ENCODE measurements around the gene GAREM1. TPM values are rescaled to one million over a fixed set of nuclear protein-coding genes. Genes with fewer than 3 reads are reported as not detected.
A peak's percentile ranks its signal among the peaks of the same experiment; 100 is the strongest.

GAREM1 gene
- total and polyA plus RNA-seq, 12 donors: 3.5 to 69.5 (median 23.0) TPM

GRCh38 chr18:32386471-32386870, 84.2 kb downstream of the GAREM1 start:
- intact Hi-C loops (cut with DNase I): loop anchor here in 1 of 2 donors (10.0 kb wide), 1 partner anchor 78 kb away; no protein-coding TSS in a partner anchor
- DNase-seq: no peak
- WGBS, 4 donors: 67 to 80% (median 73%) methylated on average over 5 of the region's 5 CpGs

DNA sequence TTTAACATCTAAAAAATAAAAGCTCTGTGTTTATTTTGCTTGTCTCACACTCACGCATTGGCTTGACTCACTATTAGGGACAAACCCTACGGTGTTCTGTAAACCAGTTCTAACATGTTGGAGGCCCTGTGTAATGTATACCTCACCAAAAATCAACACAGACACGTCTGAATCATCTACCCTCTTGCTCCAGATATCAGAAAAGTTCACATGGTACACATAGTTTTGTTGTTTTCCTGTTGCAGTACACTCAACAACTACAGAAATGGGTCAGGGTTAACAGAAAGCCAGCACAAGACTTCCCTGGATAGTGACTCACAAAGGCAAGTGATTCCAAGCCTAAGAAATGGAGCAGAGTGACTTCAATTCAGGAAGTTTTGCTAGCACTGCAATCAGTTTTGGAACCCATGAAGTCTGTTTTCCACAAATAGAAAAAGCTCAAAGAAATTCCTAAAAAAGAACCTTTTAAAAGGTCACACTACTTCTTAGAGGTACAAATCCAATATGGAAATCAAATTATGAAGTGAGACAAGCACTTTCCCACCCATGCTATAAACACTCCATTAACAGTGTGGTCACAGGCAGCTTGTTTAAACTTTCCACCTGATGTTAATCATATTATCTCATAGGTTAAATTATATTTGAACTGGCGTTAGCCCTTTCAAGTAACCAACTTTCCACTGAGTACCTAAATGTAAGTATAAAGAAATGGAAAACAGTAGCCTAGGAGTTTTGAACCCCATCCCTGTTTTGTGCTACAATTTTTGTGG, 87.4 kb downstream of the GAREM1 start:
- Histone ChIP-seq H3K27ac (peak overlapping the region in 4 of 5 donors; percentile 61 to 77 (median 71)), H3K9me3 (replicated peaks in 1 of 3) (no peaks in the 10 kb centered on the region), H3K36me3 (replicated peaks in 1 of 2) (no peaks in the 10 kb centered on the region), H3K4me3 (no peak overlapping the region), H3K27me3 (no peaks in the 10 kb centered on the region), H3K4me1 (replicated peaks in 1 of 2) (peaks cover 28 to 39% of the 10 kb centered on the region in 2 donors)
- intact Hi-C loops (cut with DNase I): loop anchor here in 1 of 2 donors (10.0 kb wide), 1 partner anchor 82 kb away; no protein-coding TSS in a partner anchor
- 36 to 49% (median 45%) methylated on average over 4 of the region's 4 CpGs for WGBS, 4 donors
- DNase-seq: peak; percentile 36 to 70 (median 65)
- TF ChIP-seq POLR2A (IDR thresholded peaks at IDR 0.05): peak in 1 of 2 donors; percentile 33
- TF ChIP-seq, protein P1, sequence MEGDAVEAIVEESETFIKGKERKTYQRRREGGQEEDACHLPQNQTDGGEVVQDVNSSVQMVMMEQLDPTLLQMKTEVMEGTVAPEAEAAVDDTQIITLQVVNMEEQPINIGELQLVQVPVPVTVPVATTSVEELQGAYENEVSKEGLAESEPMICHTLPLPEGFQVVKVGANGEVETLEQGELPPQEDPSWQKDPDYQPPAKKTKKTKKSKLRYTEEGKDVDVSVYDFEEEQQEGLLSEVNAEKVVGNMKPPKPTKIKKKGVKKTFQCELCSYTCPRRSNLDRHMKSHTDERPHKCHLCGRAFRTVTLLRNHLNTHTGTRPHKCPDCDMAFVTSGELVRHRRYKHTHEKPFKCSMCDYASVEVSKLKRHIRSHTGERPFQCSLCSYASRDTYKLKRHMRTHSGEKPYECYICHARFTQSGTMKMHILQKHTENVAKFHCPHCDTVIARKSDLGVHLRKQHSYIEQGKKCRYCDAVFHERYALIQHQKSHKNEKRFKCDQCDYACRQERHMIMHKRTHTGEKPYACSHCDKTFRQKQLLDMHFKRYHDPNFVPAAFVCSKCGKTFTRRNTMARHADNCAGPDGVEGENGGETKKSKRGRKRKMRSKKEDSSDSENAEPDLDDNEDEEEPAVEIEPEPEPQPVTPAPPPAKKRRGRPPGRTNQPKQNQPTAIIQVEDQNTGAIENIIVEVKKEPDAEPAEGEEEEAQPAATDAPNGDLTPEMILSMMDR (IDR thresholded peaks at IDR 0.05): no peak

More at GRCh38 chr18:32386471-32386870, 84.2 kb downstream of the GAREM1 start:
- H3K4me3 ChIP-seq: no peak overlapping the region
- no peaks in the 10 kb centered on the region for H3K9me3 ChIP-seq (replicated peaks in 1 of 3)
- TF ChIP-seq POLR2A (IDR thresholded peaks at IDR 0.05): no peak
- TF ChIP-seq, protein P1 (IDR thresholded peaks at IDR 0.05): no peak
- H3K4me1 ChIP-seq (replicated peaks in 1 of 2): peaks cover 18 to 33% of the 10 kb centered on the region in 2 donors
- H3K27me3 ChIP-seq: no peaks in the 10 kb centered on the region
- H3K36me3 ChIP-seq (replicated peaks in 1 of 2): no peaks in the 10 kb centered on the region
- no peak overlapping the region for H3K27ac ChIP-seq

DNA sequence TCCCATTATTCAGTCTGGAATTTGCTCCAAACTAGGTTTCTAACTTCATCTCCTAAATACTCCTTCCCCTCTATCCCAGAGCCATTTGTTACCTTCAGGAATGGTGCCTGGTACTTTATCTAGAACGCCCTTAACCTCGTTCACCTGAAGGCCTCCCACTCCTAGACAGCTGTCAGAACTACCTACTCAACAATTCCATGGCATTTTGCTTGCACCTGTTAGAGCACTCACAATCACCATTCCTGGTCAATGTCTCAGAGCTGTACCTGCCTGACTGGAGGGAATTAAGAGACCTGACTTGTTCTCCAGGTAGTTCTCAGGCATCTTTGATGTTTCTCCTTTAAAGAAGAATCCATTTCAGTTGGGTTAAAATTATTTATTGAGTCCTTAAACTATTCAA, 88.9 kb downstream of the GAREM1 start:
- 85 to 90% (median 88%) methylated on average over 2 of the region's 2 CpGs for WGBS, 4 donors
- intact Hi-C loops (cut with DNase I): loop anchor here in 1 of 2 donors (10.0 kb wide), 1 partner anchor 83 kb away; no protein-coding TSS in a partner anchor
- Histone ChIP-seq H3K36me3 (replicated peaks in 1 of 2) (no peaks in the 10 kb centered on the region), H3K4me1 (replicated peaks in 1 of 2) (peaks cover 31 to 41% of the 10 kb centered on the region in 2 donors), H3K4me3 (no peak overlapping the region), H3K27me3 (no peaks in the 10 kb centered on the region), H3K27ac (peak overlapping the region in 3 of 5 donors; percentile 65 to 77 (median 77)), H3K9me3 (replicated peaks in 1 of 3) (no peaks in the 10 kb centered on the region)
- TF ChIP-seq, protein P1 (IDR thresholded peaks at IDR 0.05): no peak
- no peak for TF ChIP-seq POLR2A (IDR thresholded peaks at IDR 0.05)
- no peak for DNase-seq

DNA sequence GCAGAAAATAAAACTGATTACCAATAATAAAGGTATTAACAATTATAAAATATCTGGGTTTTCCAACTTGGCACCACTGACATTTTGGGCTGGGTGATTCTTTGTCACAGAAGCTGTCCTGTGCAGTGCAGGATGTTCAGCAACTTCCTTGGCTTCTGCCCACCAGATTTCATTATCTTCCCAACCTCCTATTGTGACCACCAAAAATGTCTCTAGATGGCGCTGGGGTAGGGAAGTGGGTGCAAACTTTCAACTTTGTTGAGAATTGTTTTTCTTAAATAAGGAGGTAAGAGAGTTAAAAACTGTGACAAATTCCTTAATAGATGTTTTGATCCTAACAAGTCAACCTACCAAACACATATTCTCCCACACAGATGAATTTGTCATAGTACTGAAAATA, 90.1 kb downstream of the GAREM1 start:
- no peak overlapping the region for H3K27ac ChIP-seq
- no peak for DNase-seq
- H3K27me3 ChIP-seq: no peaks in the 10 kb centered on the region
- no peaks in the 10 kb centered on the region for H3K36me3 ChIP-seq (replicated peaks in 1 of 2)
- TF ChIP-seq POLR2A (IDR thresholded peaks at IDR 0.05): no peak
- TF ChIP-seq, protein P1 (IDR thresholded peaks at IDR 0.05): no peak
- H3K4me1 ChIP-seq (replicated peaks in 1 of 2): peaks cover 24 to 30% of the 10 kb centered on the region in 2 donors
- H3K9me3 ChIP-seq (replicated peaks in 1 of 3): no peaks in the 10 kb centered on the region
- H3K4me3 ChIP-seq: no peak overlapping the region
- intact Hi-C loops (cut with DNase I): loop anchor here in 1 of 2 donors (10.0 kb wide), 1 partner anchor 84 kb away; no protein-coding TSS in a partner anchor
- 63 to 86% (median 67%) methylated on average over 1 of the region's 1 CpG for WGBS, 4 donors
